Duodenal mucosa (tissue), 2 donors: ENCODE measurements around the gene EML1.

ENCODE experiments used
- H3K27ac ChIP-seq: one replicate; pipeline ENCODE4 v1.7.0; 2013; ENCODE audit warnings: low read depth, low read length
- H3K27me3 ChIP-seq, 2 donors: one replicate each; pipeline ENCODE4 v1.7.0; 2013; ENCODE audit warnings: low read length in 2 of 2, control low read depth in 1 of 2; ENCODE audit not compliant: insufficient read depth in 2 of 2, control insufficient read depth in 1 of 2
- H3K36me3 ChIP-seq, 2 donors: one replicate each; pipeline ENCODE4 v1.7.0; 2013; ENCODE audit warnings: low read length in 2 of 2, control low read depth in 1 of 2; ENCODE audit not compliant: insufficient read depth in 2 of 2, control insufficient read depth in 1 of 2
- H3K4me1 ChIP-seq, 2 donors: one replicate each; pipeline ENCODE4 v1.7.0; 2013; ENCODE audit warnings: low read length in 2 of 2, control low read depth in 1 of 2; ENCODE audit not compliant: insufficient read depth in 2 of 2, control insufficient read depth in 1 of 2
- H3K4me3 ChIP-seq, 2 donors: one replicate each; pipeline ENCODE4 v1.7.0; 2013; ENCODE audit warnings: low read length in 2 of 2, low read depth in 1 of 2
- H3K9ac ChIP-seq, 2 donors: one replicate each; pipeline ENCODE4 v1.7.0; 2013; ENCODE audit warnings: low read length in 2 of 2, low read depth in 1 of 2
- H3K9me3 ChIP-seq, 2 donors: one replicate each; pipeline ENCODE4 v1.7.0; 2013; ENCODE audit warnings: low read length in 2 of 2, control low read depth in 1 of 2; ENCODE audit not compliant: control insufficient read depth in 1 of 2

Gene EML1

GRCh38 chr14:99888149-99888548 is 94.9 kb downstream of the EML1 start:
- no peaks in the 10 kb centered on the region for H3K4me1 ChIP-seq
- peaks cover 0 to 3% of the 10 kb centered on the region in 2 donors for H3K27me3 ChIP-seq
- H3K27ac ChIP-seq = no peak overlapping the region
- no peak overlapping the region for H3K9ac ChIP-seq
- H3K4me3 ChIP-seq = no peak overlapping the region
- H3K9me3 ChIP-seq = no peaks in the 10 kb centered on the region
- no peaks in the 10 kb centered on the region for H3K36me3 ChIP-seq

- Histone ChIP-seq H3K4me3 (no peak overlapping the region), H3K9me3 (no peaks in the 10 kb centered on the region), H3K27me3 (peaks cover 0 to 3% of the 10 kb centered on the region in 2 donors), H3K4me1 (no peaks in the 10 kb centered on the region), H3K9ac (no peak overlapping the region), H3K36me3 (no peaks in the 10 kb centered on the region), H3K27ac (no peak overlapping the region)
These were observed 96.1 kb downstream of the EML1 start for GRCh38 chr14:99889268-99889667.

GRCh38 chr14:99891266-99891665 is 98.1 kb downstream of the EML1 start:
- no peaks in the 10 kb centered on the region for H3K36me3 ChIP-seq
- H3K27me3 ChIP-seq = peaks cover 0 to 3% of the 10 kb centered on the region in 2 donors
- no peak overlapping the region for H3K9ac ChIP-seq
- no peak overlapping the region for H3K27ac ChIP-seq
- no peak overlapping the region for H3K4me3 ChIP-seq
- no peaks in the 10 kb centered on the region for H3K9me3 ChIP-seq
- H3K4me1 ChIP-seq = no peaks in the 10 kb centered on the region

- no peak overlapping the region for H3K9ac ChIP-seq
These were observed 98.7 kb downstream of the EML1 start for GRCh38 chr14:99891900-99892299.

GRCh38 chr14:99892406-99892805 is 99.2 kb downstream of the EML1 start:
- Histone ChIP-seq H3K27ac (no peak overlapping the region), H3K9ac (no peak overlapping the region), H3K27me3 (peaks cover 0 to 3% of the 10 kb centered on the region in 2 donors), H3K4me1 (no peaks in the 10 kb centered on the region), H3K9me3 (no peaks in the 10 kb centered on the region), H3K4me3 (no peak overlapping the region), H3K36me3 (no peaks in the 10 kb centered on the region)

More at GRCh38 chr14:99891900-99892299, 98.7 kb downstream of the EML1 start:
- peaks cover 0 to 3% of the 10 kb centered on the region in 2 donors for H3K27me3 ChIP-seq
- H3K9me3 ChIP-seq = no peaks in the 10 kb centered on the region
- no peaks in the 10 kb centered on the region for H3K36me3 ChIP-seq
- no peaks in the 10 kb centered on the region for H3K4me1 ChIP-seq
- no peak overlapping the region for H3K4me3 ChIP-seq
- no peak overlapping the region for H3K27ac ChIP-seq

- Histone ChIP-seq H3K4me3 (no peak overlapping the region), H3K36me3 (no peaks in the 10 kb centered on the region), H3K9me3 (no peaks in the 10 kb centered on the region), H3K9ac (no peak overlapping the region), H3K27me3 (no peaks in the 10 kb centered on the region), H3K27ac (no peak overlapping the region), H3K4me1 (no peaks in the 10 kb centered on the region)
These were observed 103.1 kb downstream of the EML1 start for GRCh38 chr14:99896361-99896760.

GRCh38 chr14:99899578-99900178 is 106.5 kb downstream of the EML1 start:
- H3K36me3 ChIP-seq = no peaks in the 10 kb centered on the region
- no peaks in the 10 kb centered on the region for H3K4me1 ChIP-seq
- H3K4me3 ChIP-seq = no peak overlapping the region
- H3K9ac ChIP-seq = no peak overlapping the region
- no peak overlapping the region for H3K27ac ChIP-seq
- H3K9me3 ChIP-seq = no peaks in the 10 kb centered on the region
- no peaks in the 10 kb centered on the region for H3K27me3 ChIP-seq

GRCh38 chr14:99902925-99903324 is 109.7 kb downstream of the EML1 start:
- Histone ChIP-seq H3K4me1 (no peaks in the 10 kb centered on the region), H3K9ac (no peak overlapping the region), H3K27me3 (no peaks in the 10 kb centered on the region), H3K27ac (no peak overlapping the region), H3K9me3 (no peaks in the 10 kb centered on the region), H3K36me3 (no peaks in the 10 kb centered on the region), H3K4me3 (no peak overlapping the region)

- H3K27me3 ChIP-seq = no peaks in the 10 kb centered on the region
- H3K36me3 ChIP-seq = no peaks in the 10 kb centered on the region
- H3K4me3 ChIP-seq = no peak overlapping the region
- no peak overlapping the region for H3K9ac ChIP-seq
- no peak overlapping the region for H3K27ac ChIP-seq
- H3K9me3 ChIP-seq = no peaks in the 10 kb centered on the region
- H3K4me1 ChIP-seq = no peaks in the 10 kb centered on the region
These were observed 111.3 kb downstream of the EML1 start for GRCh38 chr14:99904506-99904905.

- H3K36me3 ChIP-seq = no peaks in the 10 kb centered on the region
- no peaks in the 10 kb centered on the region for H3K27me3 ChIP-seq
- no peaks in the 10 kb centered on the region for H3K4me1 ChIP-seq
- H3K9me3 ChIP-seq = no peaks in the 10 kb centered on the region
- no peak overlapping the region for H3K9ac ChIP-seq
- H3K4me3 ChIP-seq = no peak overlapping the region
- no peak overlapping the region for H3K27ac ChIP-seq
These were observed 111.9 kb downstream of the EML1 start for GRCh38 chr14:99905121-99905520.
